Activated gamma-delta T cell treated with anti-CD3 and anti-CD28 coated beads, Interleukin-2, amount 50 U/mL, for 16 hours (primary cell): ENCODE measurements around the gene MSI2.

Experiments
- DNase-seq: peaks from one replicate; pipeline ENCODE4 v3.0.0-alpha.2; 2020; ENCODE audit warnings: low read depth

MSI2 gene

DNA sequence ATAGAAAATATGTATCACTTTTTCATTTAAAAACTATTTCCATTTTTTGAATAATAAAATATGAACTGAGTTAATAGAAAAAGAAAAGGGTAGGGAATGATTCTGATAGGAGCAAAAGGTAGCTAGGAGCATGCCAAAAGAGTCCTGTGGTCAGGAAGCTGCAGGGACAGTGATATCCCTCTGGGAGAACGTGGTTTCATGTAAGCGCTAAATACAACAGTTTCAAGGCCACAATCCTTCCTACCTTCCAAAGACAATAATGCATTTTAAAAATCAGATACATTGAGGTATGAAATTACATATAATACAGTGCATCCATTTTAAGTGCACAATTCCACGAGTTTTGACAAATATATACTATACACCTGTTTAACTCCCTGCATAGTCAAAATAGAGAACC, 432.9 kb downstream of the MSI2 start:
- DNase-seq = no peak

DNA sequence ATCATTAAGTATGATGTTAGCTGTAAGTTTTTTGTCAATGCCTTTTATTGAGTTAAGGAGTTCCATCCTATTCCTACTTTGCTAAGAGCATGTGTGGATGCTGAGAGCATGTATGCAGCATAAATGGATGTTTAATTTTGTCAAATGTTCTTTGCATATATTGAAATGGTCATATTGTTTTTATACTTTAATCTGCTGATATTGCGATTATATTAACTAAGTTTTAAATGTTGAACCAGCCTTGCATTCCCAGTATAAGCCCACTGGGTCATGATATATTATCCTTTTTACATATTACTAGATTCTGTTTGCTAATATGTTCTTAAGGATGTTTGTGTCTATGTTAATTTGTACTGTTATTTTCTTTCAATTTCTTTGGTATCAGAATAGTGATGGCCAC, 435.6 kb downstream of the MSI2 start:
- no peak for DNase-seq

DNA sequence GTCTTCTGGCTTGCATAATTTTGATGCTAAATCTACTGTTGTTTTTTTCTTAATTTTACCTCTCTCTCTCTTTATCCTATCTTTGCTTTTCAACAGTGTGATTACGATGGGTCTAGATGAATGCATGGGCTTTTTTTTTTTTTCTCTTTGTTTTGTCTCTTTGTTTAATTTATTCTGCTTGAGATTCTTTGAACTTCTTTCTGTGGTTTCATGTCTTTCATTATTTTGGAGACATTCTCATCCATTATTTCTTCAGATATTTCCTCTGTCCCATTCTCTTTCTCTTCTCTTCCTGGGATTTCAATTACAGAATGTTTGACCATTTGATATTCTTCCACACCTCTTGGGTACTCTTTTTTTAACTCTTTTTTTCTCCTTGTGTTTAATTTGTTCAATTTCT, 436.4 kb downstream of the MSI2 start:
- no peak for DNase-seq

DNA sequence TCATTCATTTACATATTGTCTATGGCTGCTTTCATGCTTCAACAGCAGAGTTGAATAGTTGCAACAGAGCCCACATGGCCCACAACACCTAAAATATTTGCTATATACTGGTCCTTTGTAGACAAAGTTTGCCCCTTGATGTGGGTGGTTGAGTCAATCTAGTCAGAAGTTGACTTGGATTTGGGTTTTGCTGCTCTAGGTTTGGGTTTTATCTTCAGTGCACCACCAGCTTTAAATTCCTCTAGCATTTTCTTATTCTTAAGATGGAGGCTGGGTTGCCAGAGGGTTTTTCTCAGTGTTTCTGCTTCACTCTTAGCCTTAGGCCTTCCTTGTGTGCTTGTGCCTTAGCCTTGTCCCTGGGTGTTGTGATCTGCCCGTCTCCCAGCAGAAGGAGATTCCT, 437.7 kb downstream of the MSI2 start:
- DNase-seq = no peak

DNA sequence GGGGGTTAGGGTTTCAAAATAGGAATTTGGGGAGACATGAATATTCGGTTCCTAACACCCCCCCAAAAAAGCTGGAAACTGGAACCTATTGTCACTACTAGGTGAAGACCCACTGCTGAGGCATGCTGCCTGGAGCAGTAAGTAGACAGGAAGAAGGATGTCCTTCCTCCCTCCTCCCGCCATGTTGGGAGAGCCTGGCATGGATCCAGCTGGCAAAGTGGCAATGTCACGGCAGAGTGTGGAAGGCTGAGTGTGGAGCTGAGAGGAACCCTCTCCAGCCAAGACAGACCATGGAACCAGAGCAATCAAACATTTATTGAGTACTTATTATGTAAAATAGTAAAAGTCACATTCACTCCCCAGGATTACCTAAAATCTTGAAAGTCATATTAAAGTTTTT, 439.7 kb downstream of the MSI2 start:
- DNase-seq = no peak

DNA sequence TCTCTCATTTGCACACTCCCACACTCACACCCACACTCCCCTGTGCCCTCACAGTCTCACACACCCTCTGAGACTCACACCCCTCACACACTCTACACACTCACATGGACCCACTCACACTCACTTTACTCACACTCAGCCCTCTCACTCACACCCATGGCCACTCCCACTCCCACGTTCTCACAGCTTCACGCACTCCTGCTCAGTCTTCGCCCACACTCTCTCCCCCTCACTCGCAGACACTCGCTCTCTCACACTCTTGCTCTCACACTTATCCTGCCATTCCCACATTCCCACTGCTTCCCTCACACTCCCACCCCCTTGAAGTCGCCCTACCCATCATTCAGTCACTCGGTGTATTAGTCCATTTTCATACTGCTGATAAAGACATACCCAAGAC, 440.9 kb downstream of the MSI2 start:
- no peak for DNase-seq

DNA sequence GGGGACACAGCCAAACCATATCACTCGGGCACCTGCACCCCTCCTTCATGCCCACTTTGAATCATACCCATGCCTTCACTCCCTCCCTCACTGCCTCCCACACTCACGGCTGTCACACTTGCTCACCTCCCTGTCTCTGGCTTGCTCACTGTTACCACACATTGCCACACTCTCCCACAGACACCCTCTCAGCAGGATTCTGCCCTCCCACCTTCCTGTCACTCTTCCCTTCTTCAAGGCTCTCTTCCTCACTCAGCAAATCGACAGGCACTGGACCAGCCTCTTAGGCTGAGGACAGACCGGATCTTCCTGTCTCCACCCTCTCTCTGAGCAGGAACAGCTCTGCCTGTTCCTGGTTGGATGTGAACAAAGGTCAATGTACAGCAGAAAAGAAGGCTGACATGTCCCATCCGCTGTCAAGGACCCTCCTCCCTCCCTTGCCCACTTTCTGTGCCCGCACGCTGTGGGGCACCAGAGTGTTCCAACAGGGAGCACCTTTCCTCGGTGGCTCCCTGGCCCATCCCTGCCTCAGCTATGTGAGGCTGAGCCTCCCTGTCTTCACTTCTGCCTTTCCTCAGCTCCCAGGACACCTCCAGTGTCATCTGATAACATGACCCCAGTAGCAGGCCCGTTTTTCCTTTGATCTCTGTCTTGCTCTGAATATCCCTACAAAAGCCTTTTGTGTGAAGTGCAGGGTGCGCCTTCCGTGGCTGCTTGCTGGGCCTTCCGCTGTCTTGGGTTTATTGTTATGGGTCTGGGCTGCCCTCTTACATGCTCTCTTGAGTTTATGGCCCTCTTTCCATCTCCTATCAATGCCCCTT, 441.8 kb downstream of the MSI2 start:
- DNase-seq = no peak

DNA sequence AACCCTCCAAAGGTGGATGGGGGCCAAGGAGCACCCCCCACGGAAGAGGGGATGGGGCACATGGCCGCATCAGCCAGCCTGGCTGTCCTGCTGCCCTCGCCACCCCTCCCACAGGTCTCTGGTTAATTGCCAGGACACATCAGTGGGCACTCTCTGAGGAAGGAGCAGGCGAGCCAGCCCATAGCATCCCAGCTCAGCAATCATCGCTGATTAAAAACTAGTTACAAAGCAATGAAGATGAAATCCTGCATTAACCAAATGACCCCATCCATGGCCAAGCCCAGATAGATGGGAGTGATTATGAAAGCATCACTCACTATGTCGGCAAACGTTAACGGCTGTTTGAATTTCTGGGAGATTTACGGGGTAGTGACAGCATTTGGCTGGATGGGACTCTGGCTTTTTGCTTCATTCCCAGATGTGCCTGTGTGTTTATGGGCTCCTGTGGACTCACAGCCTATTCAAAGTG, 443.5 kb downstream of the MSI2 start:
- no peak for DNase-seq

DNA sequence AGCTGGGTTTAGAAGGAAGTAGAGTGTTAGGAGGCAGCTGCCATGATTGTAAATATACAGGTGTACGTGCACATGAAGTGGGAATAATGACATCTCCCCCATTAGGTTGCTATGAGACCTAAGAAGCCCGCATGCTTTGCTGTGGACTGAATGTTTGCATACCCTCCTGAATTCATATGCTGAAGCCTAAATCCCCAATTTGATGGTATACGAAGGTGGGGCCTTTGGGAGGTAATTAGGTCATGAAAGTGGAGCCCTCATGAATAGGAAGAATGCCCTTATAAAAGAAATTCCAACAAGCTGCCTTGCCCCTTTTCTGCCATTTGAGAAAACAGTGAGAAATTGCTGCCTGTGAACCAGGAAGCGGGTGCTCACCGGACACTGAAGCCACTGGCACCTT, 444.8 kb downstream of the MSI2 start:
- DNase-seq = no peak

DNA sequence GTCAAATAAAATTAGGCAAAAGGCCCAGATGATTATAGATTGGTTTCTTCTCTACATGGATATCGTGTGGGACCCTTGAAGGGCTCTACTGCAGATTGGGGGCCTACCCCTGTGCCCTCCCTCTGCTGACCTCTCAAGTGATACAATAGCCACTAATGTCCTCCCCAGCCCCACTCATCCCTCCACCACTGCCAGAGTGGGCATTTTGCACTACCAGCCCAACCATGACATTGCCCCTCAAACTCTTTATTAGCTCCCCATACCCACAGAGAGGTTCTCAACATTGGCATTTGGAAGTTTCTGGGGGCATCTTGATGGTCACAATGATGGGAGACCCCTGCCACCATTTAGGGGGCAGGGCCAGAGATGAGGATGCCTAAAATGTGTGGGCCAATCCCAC, 446.9 kb downstream of the MSI2 start:
- DNase-seq = no peak

DNA sequence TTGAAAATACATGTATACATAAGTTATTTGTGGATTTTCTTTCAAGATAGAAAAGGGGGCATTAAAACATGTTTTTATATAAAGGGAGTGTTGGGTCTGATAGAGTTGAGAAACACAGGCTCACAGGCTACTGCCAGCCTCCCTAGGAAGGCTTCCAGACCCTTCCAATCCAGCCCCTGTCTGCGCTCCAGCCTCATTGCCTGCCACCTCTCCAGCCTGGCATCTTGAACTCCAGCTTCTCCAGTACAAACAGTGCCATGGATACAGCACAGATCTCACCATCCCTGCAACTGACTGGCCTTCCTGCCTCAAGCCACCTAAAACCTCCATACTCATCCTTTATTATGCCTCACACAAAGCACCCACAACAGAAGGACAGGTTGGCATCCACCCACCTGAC, 448.1 kb downstream of the MSI2 start:
- DNase-seq = no peak

DNA sequence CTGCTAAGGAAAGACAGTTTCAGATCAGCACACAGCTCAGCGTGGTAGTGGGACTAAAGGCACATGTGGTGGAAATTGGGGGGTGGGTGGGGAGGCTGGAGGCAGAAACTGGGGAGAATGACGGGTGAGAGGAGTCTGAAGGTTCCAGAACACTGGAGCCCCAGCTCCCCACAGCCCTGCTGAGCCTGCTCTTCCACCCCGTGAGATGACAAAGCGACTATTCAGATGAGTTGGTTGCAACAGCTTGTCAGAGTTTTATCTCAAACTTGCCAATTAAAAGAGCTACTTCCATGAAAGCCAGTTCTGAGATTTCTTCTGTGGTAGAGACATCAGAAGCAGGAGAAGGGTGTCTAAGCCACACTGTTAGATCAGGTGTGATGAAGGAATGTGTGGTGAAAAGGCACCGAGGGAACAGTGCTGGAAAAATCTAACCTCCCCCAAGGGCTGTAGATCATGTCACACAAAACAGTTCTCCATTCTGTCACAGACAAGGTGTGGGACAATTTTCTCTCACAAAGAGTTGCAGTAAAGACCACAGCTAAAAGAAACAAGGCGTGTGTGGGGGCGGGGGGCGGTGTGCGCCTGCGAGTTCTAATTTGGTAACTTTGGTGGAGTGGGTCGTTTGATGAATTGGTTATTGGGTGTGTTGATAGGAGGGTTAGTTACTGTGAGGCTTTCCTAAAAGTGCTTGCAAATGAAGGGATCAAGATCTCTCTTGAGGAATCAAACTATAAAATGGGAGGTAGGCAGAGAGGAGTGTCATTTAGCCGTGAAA, 449.8 kb downstream of the MSI2 start:
- DNase-seq = no peak

DNA sequence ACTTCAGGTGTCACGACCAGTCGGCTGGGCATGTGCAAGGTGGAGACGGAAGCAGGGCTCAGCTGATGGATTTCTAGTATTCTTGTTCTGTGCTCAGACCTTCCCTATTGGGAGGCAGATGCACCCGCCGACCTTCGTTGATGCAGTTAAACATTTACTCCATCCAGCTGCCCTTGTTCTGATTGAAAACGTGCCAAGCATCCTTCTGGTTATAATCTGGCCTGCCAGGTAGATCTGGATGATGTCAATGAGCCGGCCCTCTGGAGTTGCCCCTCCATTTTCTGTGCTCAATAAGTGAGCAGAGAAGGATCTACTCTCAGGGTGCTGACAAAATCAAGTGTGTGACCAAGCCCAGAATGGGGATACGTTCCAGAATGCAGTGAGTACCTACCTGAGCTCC, 450.4 kb downstream of the MSI2 start:
- no peak for DNase-seq

DNA sequence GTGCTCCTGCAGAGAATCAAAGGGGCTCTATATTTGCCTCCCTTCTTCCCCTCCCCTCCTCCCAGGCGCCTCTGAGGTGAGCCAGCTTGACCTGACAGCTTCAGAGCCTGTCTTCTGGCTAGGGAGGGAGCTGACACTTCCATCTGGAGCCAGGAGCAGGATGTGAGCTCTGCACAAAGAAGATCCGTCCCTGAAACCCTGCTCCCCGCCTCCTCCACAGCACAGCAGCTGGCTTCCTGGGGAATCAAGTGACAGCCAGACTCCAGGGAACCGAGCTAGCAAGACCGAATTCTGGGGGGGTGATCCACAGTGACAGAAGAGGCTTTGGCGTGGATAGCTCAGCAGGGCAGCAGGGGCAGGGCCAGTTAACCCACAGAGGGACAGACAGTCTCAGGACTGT, 451.6 kb downstream of the MSI2 start:
- DNase-seq = no peak

DNA sequence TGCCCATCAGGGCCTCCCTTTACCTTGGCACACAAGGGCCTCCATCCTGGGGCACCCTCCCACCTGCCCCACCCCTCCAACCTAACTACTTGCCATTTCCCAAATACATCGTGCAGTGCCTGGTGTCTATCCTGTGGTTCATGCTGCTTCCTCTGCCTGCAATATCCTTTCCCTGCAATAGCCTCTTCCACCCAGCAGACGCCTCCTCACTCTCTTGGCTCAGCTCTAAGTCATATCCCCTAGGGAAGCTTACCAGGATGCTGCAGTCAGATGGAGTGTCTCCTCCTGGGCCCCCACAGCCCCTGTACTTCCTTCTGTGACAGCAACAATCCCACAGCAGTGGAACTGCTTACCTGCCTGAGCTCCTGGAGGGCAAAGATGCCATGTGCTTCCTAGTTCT, 452.1 kb downstream of the MSI2 start:
- no peak for DNase-seq

DNA sequence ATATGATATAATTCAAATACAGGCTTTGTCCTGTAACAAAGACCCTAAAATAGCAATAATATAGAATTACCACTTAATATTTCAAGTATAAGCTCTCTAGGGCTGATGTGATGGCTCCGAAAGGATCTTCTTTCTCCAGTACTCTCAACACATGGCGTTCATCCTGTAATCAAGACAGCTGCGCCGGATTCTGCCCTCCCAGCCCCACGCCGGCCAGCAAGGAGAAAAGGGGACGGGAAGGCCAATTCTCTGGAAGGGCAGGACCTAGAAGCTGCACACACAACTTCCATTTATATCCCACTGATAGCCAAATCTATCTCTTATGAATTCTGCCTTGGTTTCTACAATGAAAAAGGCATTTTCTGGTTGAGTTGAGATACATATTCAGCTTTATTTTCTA, 456.8 kb downstream of the MSI2 start:
- DNase-seq = no peak

DNA sequence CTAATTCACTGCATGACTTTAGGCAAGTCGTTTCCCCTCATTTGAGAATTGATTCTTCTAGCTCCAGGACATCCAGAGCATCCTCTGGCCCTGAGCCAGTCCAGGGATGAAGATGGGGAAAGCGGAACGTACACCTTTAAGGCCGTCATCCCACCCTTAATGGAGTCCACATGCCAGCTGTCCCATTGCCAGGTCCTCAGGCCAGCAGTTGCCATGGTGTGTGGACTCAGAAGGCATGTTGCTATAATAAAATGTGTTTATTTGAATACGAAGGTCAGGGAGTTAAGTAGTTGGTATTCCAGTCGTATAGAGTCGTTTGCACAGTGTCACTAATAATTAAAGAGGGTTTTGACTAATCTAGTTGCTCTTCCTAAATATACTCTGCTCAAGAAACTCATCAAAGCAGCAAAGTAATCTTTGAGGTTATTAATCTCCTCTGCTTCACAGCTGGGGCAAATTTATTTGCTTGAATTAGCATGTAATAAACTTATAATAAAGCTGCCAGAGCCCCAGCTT, 458.4 kb downstream of the MSI2 start:
- no peak for DNase-seq

DNA sequence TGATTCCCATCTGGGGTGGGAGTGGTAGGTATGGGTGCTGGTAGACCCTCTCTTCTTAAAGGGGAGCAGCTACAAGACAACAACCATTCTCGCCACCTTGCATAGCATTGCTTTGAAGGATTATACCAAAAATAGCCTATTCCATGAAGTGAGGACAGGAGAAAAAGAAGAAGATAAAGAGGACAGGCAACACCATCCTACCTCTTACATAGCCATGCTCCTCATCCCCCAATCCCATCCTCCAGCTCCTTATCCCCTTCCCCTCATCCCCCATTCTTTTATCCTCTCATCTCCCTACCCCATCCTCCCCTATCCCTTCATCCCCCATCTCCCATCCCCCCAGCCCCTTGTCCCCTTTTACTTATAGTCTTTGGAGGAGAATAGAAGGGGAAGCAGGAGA, 459.7 kb downstream of the MSI2 start:
- no peak for DNase-seq

DNA sequence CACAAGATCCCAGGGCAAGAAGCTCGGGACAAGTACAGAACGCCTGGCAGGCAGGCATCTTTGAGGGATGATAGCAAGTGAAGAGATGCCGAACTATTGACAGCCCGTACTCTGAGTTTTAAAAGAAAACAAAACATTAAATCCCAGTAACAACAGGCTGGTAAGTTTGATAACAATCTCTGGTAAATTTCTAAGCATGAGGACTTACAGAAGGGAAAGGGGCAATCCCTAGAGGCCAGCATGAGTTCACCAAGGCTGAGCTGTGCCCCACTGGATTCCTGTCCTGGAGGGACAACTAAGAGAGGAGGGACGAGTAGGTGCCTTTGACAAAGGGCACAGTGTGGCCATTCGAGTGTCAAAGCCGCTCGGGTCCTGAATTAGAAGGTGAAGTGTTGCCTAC, 462.6 kb downstream of the MSI2 start:
- no peak for DNase-seq

DNA sequence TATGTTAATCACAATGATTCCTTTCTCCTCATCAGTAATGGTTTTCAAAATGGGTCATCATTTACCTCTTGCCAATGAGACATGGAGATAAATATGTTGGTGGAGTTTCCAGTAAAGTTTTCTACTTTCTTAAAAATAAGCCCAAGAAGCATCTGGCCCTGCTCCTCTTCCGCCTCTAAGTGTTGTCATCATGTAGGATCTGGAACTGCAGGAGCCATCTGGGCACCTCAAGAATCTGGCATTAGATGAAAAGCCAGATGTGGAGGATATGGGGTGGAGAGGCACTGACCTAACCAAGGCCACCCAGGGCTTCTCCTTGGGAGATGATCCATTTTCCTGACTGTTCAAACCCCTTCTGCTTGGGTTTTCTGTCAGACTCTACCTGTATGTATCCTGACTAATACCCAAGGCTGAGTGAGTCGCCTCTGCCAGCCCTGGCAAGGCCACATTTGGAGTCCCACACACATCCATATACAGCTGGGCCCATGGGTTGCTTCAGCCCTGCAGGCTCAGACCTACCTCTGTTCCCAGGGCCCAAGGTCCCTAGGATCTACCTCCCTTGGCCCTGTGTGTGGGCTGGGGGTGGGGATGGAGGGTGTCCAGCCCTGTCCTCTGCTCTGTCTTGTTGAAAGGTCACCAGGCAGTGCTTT, 464.2 kb downstream of the MSI2 start:
- DNase-seq = no peak

DNA sequence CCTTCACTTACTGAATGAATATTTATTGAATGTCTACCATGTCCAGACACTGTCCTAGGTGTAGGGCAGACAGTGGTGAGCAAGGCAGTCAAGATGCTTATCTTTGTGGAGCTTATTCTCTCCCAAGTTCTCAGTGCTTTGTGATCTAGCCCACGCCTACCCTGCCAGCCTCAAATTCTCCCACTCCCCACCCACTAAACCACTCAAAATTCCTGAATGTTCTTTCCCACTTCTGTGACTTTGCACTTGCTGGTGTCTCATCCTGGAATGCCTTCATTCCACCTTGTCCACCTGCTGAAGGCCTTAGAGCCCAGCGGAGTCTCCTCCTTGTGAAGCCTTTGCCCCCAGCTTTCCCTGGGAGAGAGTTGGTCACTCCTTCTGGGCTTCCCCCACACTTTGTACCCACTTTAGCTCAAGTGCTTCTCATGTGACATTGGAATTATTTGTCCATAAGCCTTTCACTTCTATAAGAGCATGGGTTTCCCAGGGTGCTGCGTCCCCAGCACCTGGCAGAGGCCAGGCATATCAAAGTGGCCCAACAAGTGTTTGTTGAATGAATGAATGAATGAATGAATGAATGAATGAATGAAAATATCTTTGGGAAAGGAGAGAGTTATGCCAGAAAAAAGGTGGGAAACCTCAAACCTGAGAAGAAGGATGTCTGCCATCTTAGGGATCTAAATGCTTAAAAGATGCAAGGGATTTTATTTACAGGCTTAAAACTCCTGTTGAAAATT, 465.8 kb downstream of the MSI2 start:
- DNase-seq = no peak

DNA sequence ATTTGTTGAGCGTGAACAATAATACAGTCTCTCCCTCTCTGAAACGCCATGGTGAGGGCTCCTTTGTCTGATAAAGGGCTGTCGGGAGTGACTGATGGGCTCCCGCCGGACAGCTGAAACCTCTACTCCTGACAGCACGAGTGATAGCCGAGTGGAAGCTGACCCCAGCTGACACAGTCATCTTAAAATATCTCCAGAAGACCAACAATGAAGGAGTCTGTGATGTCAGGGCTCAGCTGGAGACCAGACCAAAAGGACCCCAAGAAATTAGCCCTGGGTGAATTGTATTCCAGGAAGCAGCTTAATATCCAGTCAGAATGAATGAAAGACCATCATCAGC, 466.4 kb downstream of the MSI2 start:
- no peak for DNase-seq
